ENCODE measurements around the gene RPL36. TPM values are rescaled to one million over a fixed set of nuclear protein-coding genes. Genes with fewer than 3 reads are reported as not detected.
"Not testable (repeated sequence)": the region's sequence is repeated elsewhere in the genome, so short reads cannot be mapped to it uniquely, and the experiment has no call there.

RPL36 gene
- polyA plus RNA-seq, 3 donors, result 336 to 708 (median 627) TPM

DNA sequence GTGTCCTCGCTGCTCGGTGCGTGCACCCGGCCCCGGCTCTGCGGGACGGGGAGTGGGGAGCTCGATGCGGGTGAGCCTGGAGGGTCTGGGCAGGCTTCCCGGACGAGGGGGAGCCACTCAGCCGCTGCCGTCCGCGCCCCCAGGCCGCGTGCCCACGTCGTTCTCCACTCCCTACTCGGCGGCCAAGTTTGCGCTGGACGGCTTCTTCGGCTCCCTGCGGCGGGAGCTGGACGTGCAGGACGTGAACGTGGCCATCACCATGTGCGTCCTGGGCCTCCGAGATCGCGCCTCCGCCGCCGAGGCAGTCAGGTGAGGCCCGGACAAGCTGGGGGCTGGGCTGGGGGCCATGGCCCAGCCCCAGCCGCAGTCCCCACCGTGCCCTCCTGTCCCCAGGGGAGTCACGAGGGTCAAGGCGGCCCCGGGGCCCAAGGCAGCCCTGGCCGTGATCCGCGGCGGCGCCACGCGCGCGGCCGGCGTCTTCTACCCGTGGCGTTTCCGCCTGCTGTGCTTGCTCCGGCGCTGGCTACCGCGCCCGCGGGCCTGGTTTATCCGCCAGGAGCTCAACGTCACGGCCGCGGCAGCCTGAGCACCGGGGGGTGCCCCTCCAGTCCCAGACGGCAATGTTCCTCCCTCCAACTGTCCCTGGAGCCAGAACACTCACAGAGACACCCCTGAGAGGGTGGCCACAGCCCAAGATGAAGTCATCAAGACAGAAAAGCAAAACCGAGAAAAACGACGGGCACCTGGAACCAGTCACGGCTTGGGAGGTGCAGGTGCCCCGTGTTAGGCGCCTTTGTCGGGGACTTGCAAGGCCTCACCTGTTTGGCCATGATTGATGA is 2.5 kb upstream of the RPL36 start:
- H3K27ac Mint-ChIP-seq, result no peak overlapping the region

DNA sequence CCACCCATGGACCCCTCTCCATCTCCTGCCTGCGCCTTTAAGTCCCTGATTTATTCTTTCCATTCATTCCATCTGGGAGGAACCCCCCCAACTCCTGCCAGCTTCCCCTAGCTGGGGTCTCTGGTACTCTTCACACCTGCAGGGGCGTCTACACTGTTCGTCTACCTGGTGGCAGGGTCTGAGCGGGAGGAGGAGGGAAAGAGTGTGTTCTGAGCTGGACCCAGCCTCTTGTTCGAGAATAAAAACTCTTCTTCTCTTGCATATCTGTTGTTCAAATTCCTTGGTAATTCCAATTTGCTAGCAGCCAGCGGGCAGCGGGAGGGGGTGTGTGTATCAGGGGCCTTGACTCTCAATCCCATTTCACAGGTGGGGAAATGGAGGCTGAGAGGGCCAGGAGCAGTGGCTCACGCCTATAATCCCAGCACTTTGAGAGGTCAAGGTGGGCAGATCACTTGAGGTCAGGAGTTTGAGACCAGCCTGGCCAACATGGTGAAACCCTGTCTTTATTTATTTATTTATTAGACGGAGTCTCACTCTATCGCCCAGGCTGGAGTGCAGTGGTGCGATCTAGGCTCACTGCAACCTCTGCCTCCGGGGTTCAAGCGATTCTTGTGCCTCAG is 1.7 kb upstream of the RPL36 start:
- Histone ChIP-seq H4K20me1 (ENCODE audit: insufficient read depth, low read length) (peaks cover 32% of the 10 kb centered on the region), H3K36me3 (replicated peaks in 1 of 2; ENCODE audit: control insufficient read depth in 1 of 2, insufficient read depth in 2 of 2, low read length in 2 of 2) (peaks cover 16 to 17% of the 10 kb centered on the region in 2 donors), H3K79me2 (ENCODE audit: insufficient read depth, low read length) (peaks cover 34% of the 10 kb centered on the region), H3K4me1 (ENCODE audit: control insufficient read depth in 1 of 2, insufficient read depth in 2 of 2, low read length in 2 of 2) (peaks cover 27 to 40% of the 10 kb centered on the region in 2 donors)
- not testable (repeated sequence) for H3K27me3 ChIP-seq (ENCODE audit: control insufficient read depth in 2 of 2, insufficient read depth in 2 of 2, low read length in 2 of 2); H3K4me3 ChIP-seq (replicated peaks in 1 of 3; ENCODE audit: low read depth in 2 of 3, low read length in 3 of 3); H3K9me3 ChIP-seq (replicated peaks in 1 of 2; ENCODE audit: control insufficient read depth in 1 of 2, insufficient read depth in 1 of 2, low read length in 2 of 2); H3K27ac ChIP-seq (ENCODE audit: low read depth in 1 of 2, low read length in 2 of 2); H3K9ac ChIP-seq (ENCODE audit: insufficient read depth, low read length, poor library complexity, severe bottlenecking); DNase-seq; H3K4me3 Mint-ChIP-seq; H3K9me3 Mint-ChIP-seq; H3K4me2 ChIP-seq (replicated peaks; ENCODE audit: extremely low read depth, low read length, poor library complexity, severe bottlenecking); H2AFZ ChIP-seq (ENCODE audit: insufficient read depth, low read depth, low read length, poor library complexity, severe bottlenecking); H3K27me3 Mint-ChIP-seq (ENCODE audit: low read depth in 3 of 3)
- H3K36me3 Mint-ChIP-seq, result peaks cover 15 to 16% of the 10 kb centered on the region in 2 donors
- peaks cover 28% of the 10 kb centered on the region for H3K4me1 Mint-ChIP-seq
- intact Hi-C loops (cut with micrococcal nuclease), result loop anchor here (10.0 kb wide), 3 partner anchors 106 to 686 kb away; partner anchors contain the start of genes ALKBH7 (in 1 of the 2), DUS3L (in 1 of the 2), NDUFA11 (in 1 of the 2) and PSPN (in 1 of the 2)
- peak overlapping the region in 1 of 7 donors; percentile 50 for H3K27ac Mint-ChIP-seq
- WGBS (ENCODE audit: insufficient coverage), result 96% methylated on average over 5 of the region's 13 CpGs

More for the DNA sequence above, 2.5 kb upstream of the RPL36 start:
- TF ChIP-seq, protein P1, sequence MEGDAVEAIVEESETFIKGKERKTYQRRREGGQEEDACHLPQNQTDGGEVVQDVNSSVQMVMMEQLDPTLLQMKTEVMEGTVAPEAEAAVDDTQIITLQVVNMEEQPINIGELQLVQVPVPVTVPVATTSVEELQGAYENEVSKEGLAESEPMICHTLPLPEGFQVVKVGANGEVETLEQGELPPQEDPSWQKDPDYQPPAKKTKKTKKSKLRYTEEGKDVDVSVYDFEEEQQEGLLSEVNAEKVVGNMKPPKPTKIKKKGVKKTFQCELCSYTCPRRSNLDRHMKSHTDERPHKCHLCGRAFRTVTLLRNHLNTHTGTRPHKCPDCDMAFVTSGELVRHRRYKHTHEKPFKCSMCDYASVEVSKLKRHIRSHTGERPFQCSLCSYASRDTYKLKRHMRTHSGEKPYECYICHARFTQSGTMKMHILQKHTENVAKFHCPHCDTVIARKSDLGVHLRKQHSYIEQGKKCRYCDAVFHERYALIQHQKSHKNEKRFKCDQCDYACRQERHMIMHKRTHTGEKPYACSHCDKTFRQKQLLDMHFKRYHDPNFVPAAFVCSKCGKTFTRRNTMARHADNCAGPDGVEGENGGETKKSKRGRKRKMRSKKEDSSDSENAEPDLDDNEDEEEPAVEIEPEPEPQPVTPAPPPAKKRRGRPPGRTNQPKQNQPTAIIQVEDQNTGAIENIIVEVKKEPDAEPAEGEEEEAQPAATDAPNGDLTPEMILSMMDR (IDR thresholded peaks at IDR 0.05), result peak; percentile 40
- intact Hi-C loops (cut with micrococcal nuclease), result loop anchor here (2.0 to 10.0 kb wide), 4 partner anchors 67 to 687 kb away; partner anchors contain the start of genes ALKBH7 (in 1 of the 2), DUS3L (in 1 of the 2), NDUFA11 (in 1 of the 2) and PSPN (in 1 of the 2)
- 58% methylated on average over 70 of the region's 76 CpGs for WGBS (ENCODE audit: insufficient coverage)
- Mint-ChIP-seq H3K27me3 (ENCODE audit: low read depth in 3 of 3) (peaks cover 0 to 4% (median 0%) of the 10 kb centered on the region in 3 donors), H3K36me3 (peaks cover 7 to 8% of the 10 kb centered on the region in 2 donors), H3K9me3 (peaks cover 0 to 8% (median 0%) of the 10 kb centered on the region in 7 donors), H3K4me3 (peak overlapping the region in 1 of 2 donors; percentile 75), H3K4me1 (peaks cover 28% of the 10 kb centered on the region)
- no peak overlapping the region for H3K9ac ChIP-seq (ENCODE audit: insufficient read depth, low read length, poor library complexity, severe bottlenecking)
- H3K4me2 ChIP-seq (replicated peaks; ENCODE audit: extremely low read depth, low read length, poor library complexity, severe bottlenecking), result peak overlapping the region; percentile 80
- peak overlapping the region in 1 of 3 experiments; percentile 76 for H3K4me3 ChIP-seq (replicated peaks in 1 of 3; ENCODE audit: low read depth in 2 of 3, low read length in 3 of 3)
- H2AFZ ChIP-seq (ENCODE audit: insufficient read depth, low read depth, low read length, poor library complexity, severe bottlenecking), result peak overlapping the region; percentile 87
- H3K79me2 ChIP-seq (ENCODE audit: insufficient read depth, low read length), result peaks cover 26% of the 10 kb centered on the region
- no peaks in the 10 kb centered on the region for H3K9me3 ChIP-seq (replicated peaks in 1 of 2; ENCODE audit: control insufficient read depth in 1 of 2, insufficient read depth in 1 of 2, low read length in 2 of 2)
- peak overlapping the region in 1 of 2 donors; percentile 12 for H3K27ac ChIP-seq (ENCODE audit: low read depth in 1 of 2, low read length in 2 of 2)
- no peaks in the 10 kb centered on the region for H3K27me3 ChIP-seq (ENCODE audit: control insufficient read depth in 2 of 2, insufficient read depth in 2 of 2, low read length in 2 of 2)
- peaks cover 27 to 40% of the 10 kb centered on the region in 2 donors for H3K4me1 ChIP-seq (ENCODE audit: control insufficient read depth in 1 of 2, insufficient read depth in 2 of 2, low read length in 2 of 2)
- peaks cover 9% of the 10 kb centered on the region in 2 donors for H3K36me3 ChIP-seq (replicated peaks in 1 of 2; ENCODE audit: control insufficient read depth in 1 of 2, insufficient read depth in 2 of 2, low read length in 2 of 2)
- DNase-seq, result no peak
- H4K20me1 ChIP-seq (ENCODE audit: insufficient read depth, low read length), result peaks cover 24% of the 10 kb centered on the region

Measured in CD14-positive monocyte (primary cell).